B cell (primary cell): Measurements from ENCODE around the gene PRKCH.

Experiments used
- CTCF ChIP-seq: fragments of 200-600 bp; IDR thresholded peaks from one replicate; pipeline ENCODE4 v1.8.0; 2022; ENCODE audit warnings: antibody characterized with exemption, mild to moderate bottlenecking
- EZH2 ChIP-seq: IDR thresholded peaks from 2 replicates; pipeline ENCODE4 v1.6.1; 2012; ENCODE audit warnings: borderline replicate concordance, low read depth, mild to moderate bottlenecking, moderate library complexity, low read length; ENCODE audit not compliant: insufficient read depth, poor library complexity, severe bottlenecking

GRCh38 chr14:61418746-61419145 lies 97.4 kb downstream of the PRKCH start:
- TF ChIP-seq CTCF (no peak), EZH2 (no peak)
